NCI-H128 (cell line): ENCODE data around the gene CCDC97.
"Not testable (repeated sequence)": the region's sequence is repeated elsewhere in the genome, so short reads cannot be mapped to it uniquely, and the experiment has no call there.

Experiments
- DNase-seq: peaks from one replicate; lab custom pipeline; 2025; ENCODE audit not compliant: unreplicated experiment; lab: John Stamatoyannopoulos, UW

The CCDC97 gene

GRCh38 chr19:41330946-41331678 is 21.1 kb downstream of the CCDC97 start:
- DNase-seq, result no peak

- no peak for DNase-seq
Measured at GRCh38 chr19:41332000-41332399, 22.0 kb downstream of the CCDC97 start.

GRCh38 chr19:41332468-41332867 is 22.5 kb downstream of the CCDC97 start:
- no peak for DNase-seq

- DNase-seq, result no peak
Measured at GRCh38 chr19:41334793-41335192, 24.8 kb downstream of the CCDC97 start.

- no peak for DNase-seq
Measured at GRCh38 chr19:41335467-41335866, 25.5 kb downstream of the CCDC97 start.

GRCh38 chr19:41339936-41340335 is 30.0 kb downstream of the CCDC97 start:
- DNase-seq, result no peak

- no peak for DNase-seq
Measured at GRCh38 chr19:41341669-41342490, 31.9 kb downstream of the CCDC97 start.

GRCh38 chr19:41344162-41344561 is 34.2 kb downstream of the CCDC97 start:
- no peak for DNase-seq

- not testable (repeated sequence) for DNase-seq
Measured at GRCh38 chr19:41346916-41347315, 36.9 kb downstream of the CCDC97 start.

GRCh38 chr19:41350735-41351338 is 40.9 kb downstream of the CCDC97 start:
- no peak for DNase-seq

GRCh38 chr19:41351339-41352245 is 41.6 kb downstream of the CCDC97 start:
- DNase-seq, result no peak

GRCh38 chr19:41352279-41352608 is 42.3 kb downstream of the CCDC97 start:
- DNase-seq, result no peak

GRCh38 chr19:41352609-41353465 is 42.9 kb downstream of the CCDC97 start:
- DNase-seq, result no peak

GRCh38 chr19:41353466-41354342 is 43.7 kb downstream of the CCDC97 start, which contains the start of gene TGFB1:
Gene TGFB1 (minus strand): TSS chr19:41353922. CDS start chr19:41353044, 878 bp downstream.
- DNase-seq, result no peak

GRCh38 chr19:41354343-41354953 is 44.5 kb downstream of the CCDC97 start:
- DNase-seq, result no peak

- no peak for DNase-seq
Measured at GRCh38 chr19:41355035-41355434, 45.1 kb downstream of the CCDC97 start.

- DNase-seq, result no peak
Measured at GRCh38 chr19:41355802-41356201, 45.8 kb downstream of the CCDC97 start.

- no peak for DNase-seq
Measured at GRCh38 chr19:41356984-41357739, 47.2 kb downstream of the CCDC97 start.
